Superior temporal gyrus (tissue), 1 donor: Measurements from ENCODE around the gene CNNM4.
A peak's percentile ranks its signal among the peaks of the same experiment; 100 is the strongest.

Experiments
- DNase-seq: peaks from one replicate; pipeline ENCODE4 v3.0.0-alpha.2; 2016; ENCODE audit errors: extremely low spot score

The CNNM4 gene

GRCh38 chr2:96832408-96832753 lies 71.7 kb downstream of the CNNM4 start:
- DNase-seq: no peak

GRCh38 chr2:96832754-96833507 lies 72.2 kb downstream of the CNNM4 start:
- DNase-seq: no peak

- no peak for DNase-seq
Observed at GRCh38 chr2:96835830-96836229, 75.1 kb downstream of the CNNM4 start.

GRCh38 chr2:96837575-96837974 lies 76.9 kb downstream of the CNNM4 start:
- DNase-seq: no peak

- DNase-seq: no peak
Observed at GRCh38 chr2:96838345-96839292, 77.9 kb downstream of the CNNM4 start.

- DNase-seq: no peak
Observed at GRCh38 chr2:96839293-96839874, 78.7 kb downstream of the CNNM4 start.

- DNase-seq: no peak
Observed at GRCh38 chr2:96839875-96840850, 79.5 kb downstream of the CNNM4 start.

GRCh38 chr2:96841701-96842495 lies 81.2 kb downstream of the CNNM4 start:
- DNase-seq: no peak

GRCh38 chr2:96842600-96842999 lies 81.9 kb downstream of the CNNM4 start:
- DNase-seq: no peak

- DNase-seq: no peak
Observed at GRCh38 chr2:96843538-96844268, 83.0 kb downstream of the CNNM4 start, which contains the start of gene ANKRD23. Gene ANKRD23, minus strand, starts transcription at chr2:96844021. Its CDS starts 29 bp downstream, at chr2:96843992.

- DNase-seq: no peak
Observed at GRCh38 chr2:96844405-96844808, 83.7 kb downstream of the CNNM4 start.

GRCh38 chr2:96846825-96847224 lies 86.1 kb downstream of the CNNM4 start:
- no peak for DNase-seq

- DNase-seq: no peak
Observed at GRCh38 chr2:96847586-96847985, 86.9 kb downstream of the CNNM4 start.

- DNase-seq: no peak
Observed at GRCh38 chr2:96848264-96848663, 87.6 kb downstream of the CNNM4 start.

- no peak for DNase-seq
Observed at GRCh38 chr2:96852667-96853066, 92.0 kb downstream of the CNNM4 start.

- no peak for DNase-seq
Observed at GRCh38 chr2:96853321-96853720, 92.6 kb downstream of the CNNM4 start.

GRCh38 chr2:96856776-96857666 lies 96.3 kb downstream of the CNNM4 start:
- peak; percentile 62 for DNase-seq

GRCh38 chr2:96857667-96858372 lies 97.1 kb downstream of the CNNM4 start, which contains the start of gene ANKRD39:
Gene ANKRD39, minus strand, starts transcription at chr2:96858016. Its CDS starts 29 bp downstream, at chr2:96857987.
- DNase-seq: peak; percentile 99
